GM23338 (cell line): ENCODE data around the gene DIDO1.

Experiments used
- CREB1 ChIP-seq: fragments of 250-450 bp; sonication (Bioruptor Pico); IDR thresholded peaks from 2 replicates; pipeline ENCODE4 v1.5.0; 2020; ENCODE audit warnings: low read depth, mild to moderate bottlenecking, moderate library complexity
- EZH2 ChIP-seq: fragments of 200-600 bp; sonication (generic); IDR thresholded peaks from one replicate; pipeline ENCODE4 v1.8.0; 2017; ENCODE audit warnings: antibody characterized with exemption, mild to moderate bottlenecking, low read depth; ENCODE audit not compliant: unreplicated experiment
- EZH2phosphoT487 ChIP-seq: fragments of 200-600 bp; sonication (generic); IDR thresholded peaks from one replicate; pipeline ENCODE4 v1.8.1; 2018; ENCODE audit warnings: antibody characterized with exemption; ENCODE audit not compliant: unreplicated experiment
- NANOG ChIP-seq: IDR thresholded peaks from 2 replicates; pipeline ENCODE4 v1.6.1; 2016; ENCODE audit warnings: antibody characterized with exemption, borderline replicate concordance
- POLR2AphosphoS5 ChIP-seq: IDR thresholded peaks from 2 replicates; pipeline ENCODE4 v1.6.1; 2016; ENCODE audit warnings: antibody characterized with exemption, low read depth
- TF ChIP-seq, protein P1 (sequence below), 2 experiments: fragments of 200-600 bp in 1 of 2; sonication (generic) in 1 of 2; conservative IDR thresholded peaks; 2 replicates each; pipeline versions ENCODE4 v1.5.1 to v1.6.1; 2016 to 2017; ENCODE audit warnings: antibody characterized with exemption in 2 of 2, low read depth in 2 of 2, mild to moderate bottlenecking in 2 of 2, moderate library complexity in 1 of 2
- TF ChIP-seq, protein P2 (sequence below): IDR thresholded peaks from one replicate; pipeline ENCODE4 v1.6.1; 2018; ENCODE audit warnings: antibody characterized with exemption; ENCODE audit not compliant: unreplicated experiment
- TF ChIP-seq, protein P3 (sequence below): IDR thresholded peaks from 2 replicates; pipeline ENCODE4 v1.6.1; 2016; ENCODE audit warnings: antibody characterized with exemption

DNA sequence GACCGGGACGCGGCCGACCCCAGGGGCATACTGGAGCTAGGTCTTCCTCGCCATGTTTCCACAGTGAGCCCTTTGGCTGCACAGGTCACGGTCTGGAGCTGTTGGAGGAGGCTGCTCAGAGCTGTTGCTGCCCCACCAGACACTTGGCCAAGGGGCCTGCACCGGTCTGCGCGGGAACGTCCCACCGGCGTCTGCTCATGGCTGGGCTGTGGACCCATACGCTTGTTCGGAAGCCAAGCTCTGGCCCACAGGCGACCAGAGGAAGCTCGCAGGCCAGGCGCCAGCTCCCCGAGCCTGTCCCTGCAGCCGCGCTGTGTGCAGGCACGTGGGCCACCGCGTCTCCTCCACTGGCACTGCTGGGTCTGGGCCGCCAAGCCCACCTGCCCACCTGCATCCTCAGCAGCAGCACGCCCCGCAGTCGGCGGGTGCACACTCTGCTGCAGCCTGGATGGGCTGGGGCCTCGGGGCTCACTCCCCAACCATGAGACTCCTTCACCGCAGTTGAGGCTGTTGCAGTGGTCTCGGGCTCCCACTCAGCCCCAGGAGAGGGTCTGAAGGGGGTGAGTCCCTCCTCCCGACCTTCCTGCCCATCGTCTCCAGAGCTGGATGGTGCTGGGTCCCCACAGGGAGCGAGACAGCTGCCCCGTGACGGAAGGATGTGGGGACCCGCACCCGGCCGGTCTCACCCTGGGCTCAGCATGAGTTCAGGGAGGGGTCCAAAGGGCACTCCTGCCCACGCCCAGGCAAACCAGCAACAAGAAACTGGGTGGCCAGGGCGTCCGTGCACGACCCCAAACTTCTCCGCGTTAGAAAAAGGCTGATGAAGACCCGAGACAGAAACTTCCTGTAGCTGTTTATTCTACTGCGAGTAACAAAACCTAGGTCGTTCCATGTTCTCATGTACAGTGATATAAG is 49.1 kb downstream of the DIDO1 start:
- TF ChIP-seq, protein P1, sequence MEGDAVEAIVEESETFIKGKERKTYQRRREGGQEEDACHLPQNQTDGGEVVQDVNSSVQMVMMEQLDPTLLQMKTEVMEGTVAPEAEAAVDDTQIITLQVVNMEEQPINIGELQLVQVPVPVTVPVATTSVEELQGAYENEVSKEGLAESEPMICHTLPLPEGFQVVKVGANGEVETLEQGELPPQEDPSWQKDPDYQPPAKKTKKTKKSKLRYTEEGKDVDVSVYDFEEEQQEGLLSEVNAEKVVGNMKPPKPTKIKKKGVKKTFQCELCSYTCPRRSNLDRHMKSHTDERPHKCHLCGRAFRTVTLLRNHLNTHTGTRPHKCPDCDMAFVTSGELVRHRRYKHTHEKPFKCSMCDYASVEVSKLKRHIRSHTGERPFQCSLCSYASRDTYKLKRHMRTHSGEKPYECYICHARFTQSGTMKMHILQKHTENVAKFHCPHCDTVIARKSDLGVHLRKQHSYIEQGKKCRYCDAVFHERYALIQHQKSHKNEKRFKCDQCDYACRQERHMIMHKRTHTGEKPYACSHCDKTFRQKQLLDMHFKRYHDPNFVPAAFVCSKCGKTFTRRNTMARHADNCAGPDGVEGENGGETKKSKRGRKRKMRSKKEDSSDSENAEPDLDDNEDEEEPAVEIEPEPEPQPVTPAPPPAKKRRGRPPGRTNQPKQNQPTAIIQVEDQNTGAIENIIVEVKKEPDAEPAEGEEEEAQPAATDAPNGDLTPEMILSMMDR (conservative IDR thresholded peaks at IDR 0.05; ENCODE audit: low read depth in 2 of 2): no peak
- TF ChIP-seq, protein P2, sequence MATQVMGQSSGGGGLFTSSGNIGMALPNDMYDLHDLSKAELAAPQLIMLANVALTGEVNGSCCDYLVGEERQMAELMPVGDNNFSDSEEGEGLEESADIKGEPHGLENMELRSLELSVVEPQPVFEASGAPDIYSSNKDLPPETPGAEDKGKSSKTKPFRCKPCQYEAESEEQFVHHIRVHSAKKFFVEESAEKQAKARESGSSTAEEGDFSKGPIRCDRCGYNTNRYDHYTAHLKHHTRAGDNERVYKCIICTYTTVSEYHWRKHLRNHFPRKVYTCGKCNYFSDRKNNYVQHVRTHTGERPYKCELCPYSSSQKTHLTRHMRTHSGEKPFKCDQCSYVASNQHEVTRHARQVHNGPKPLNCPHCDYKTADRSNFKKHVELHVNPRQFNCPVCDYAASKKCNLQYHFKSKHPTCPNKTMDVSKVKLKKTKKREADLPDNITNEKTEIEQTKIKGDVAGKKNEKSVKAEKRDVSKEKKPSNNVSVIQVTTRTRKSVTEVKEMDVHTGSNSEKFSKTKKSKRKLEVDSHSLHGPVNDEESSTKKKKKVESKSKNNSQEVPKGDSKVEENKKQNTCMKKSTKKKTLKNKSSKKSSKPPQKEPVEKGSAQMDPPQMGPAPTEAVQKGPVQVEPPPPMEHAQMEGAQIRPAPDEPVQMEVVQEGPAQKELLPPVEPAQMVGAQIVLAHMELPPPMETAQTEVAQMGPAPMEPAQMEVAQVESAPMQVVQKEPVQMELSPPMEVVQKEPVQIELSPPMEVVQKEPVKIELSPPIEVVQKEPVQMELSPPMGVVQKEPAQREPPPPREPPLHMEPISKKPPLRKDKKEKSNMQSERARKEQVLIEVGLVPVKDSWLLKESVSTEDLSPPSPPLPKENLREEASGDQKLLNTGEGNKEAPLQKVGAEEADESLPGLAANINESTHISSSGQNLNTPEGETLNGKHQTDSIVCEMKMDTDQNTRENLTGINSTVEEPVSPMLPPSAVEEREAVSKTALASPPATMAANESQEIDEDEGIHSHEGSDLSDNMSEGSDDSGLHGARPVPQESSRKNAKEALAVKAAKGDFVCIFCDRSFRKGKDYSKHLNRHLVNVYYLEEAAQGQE: no peak
- TF ChIP-seq POLR2AphosphoS5: no peak
- TF ChIP-seq, protein P3, sequence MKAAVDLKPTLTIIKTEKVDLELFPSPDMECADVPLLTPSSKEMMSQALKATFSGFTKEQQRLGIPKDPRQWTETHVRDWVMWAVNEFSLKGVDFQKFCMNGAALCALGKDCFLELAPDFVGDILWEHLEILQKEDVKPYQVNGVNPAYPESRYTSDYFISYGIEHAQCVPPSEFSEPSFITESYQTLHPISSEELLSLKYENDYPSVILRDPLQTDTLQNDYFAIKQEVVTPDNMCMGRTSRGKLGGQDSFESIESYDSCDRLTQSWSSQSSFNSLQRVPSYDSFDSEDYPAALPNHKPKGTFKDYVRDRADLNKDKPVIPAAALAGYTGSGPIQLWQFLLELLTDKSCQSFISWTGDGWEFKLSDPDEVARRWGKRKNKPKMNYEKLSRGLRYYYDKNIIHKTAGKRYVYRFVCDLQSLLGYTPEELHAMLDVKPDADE: no peak
- no peak for TF ChIP-seq EZH2
- TF ChIP-seq CREB1 (CRISPR knock-in tag): no peak
- no peak for TF ChIP-seq EZH2phosphoT487
- no peak for TF ChIP-seq NANOG
